Fibroblast of skin of scalp (primary cell): ENCODE results near the gene LSAMP.

Source experiments
- DNase-seq: peaks from one replicate; pipeline ENCODE4 v3.0.0-alpha.2; 2013

Gene LSAMP

GRCh38 chr3:116048991-116049390 is 396.3 kb downstream of the LSAMP start:
- DNase-seq, result no peak

GRCh38 chr3:116046350-116046749 is 398.9 kb downstream of the LSAMP start:
- no peak for DNase-seq

- DNase-seq, result no peak
Observed at GRCh38 chr3:116045314-116045713, 400.0 kb downstream of the LSAMP start.

- DNase-seq, result no peak
Observed at GRCh38 chr3:116040152-116040551, 405.1 kb downstream of the LSAMP start.

GRCh38 chr3:116039651-116039985 is 405.7 kb downstream of the LSAMP start:
- no peak for DNase-seq

- DNase-seq, result no peak
Observed at GRCh38 chr3:116038968-116039650, 406.2 kb downstream of the LSAMP start.

GRCh38 chr3:116037954-116038911 is 407.1 kb downstream of the LSAMP start:
- DNase-seq, result no peak

- DNase-seq, result no peak
Observed at GRCh38 chr3:116035429-116035828, 409.9 kb downstream of the LSAMP start.

GRCh38 chr3:116034794-116035193 is 410.5 kb downstream of the LSAMP start:
- peak; percentile 44 for DNase-seq

- DNase-seq, result no peak
Observed at GRCh38 chr3:116034086-116034485, 411.2 kb downstream of the LSAMP start.

GRCh38 chr3:116033516-116033915 is 411.8 kb downstream of the LSAMP start:
- DNase-seq, result no peak

- DNase-seq, result no peak
Observed at GRCh38 chr3:116032176-116032575, 413.1 kb downstream of the LSAMP start.

GRCh38 chr3:116030131-116030850 is 415.0 kb downstream of the LSAMP start:
- no peak for DNase-seq

GRCh38 chr3:116029266-116029665 is 416.0 kb downstream of the LSAMP start:
- no peak for DNase-seq

GRCh38 chr3:116028157-116028556 is 417.1 kb downstream of the LSAMP start:
- no peak for DNase-seq

GRCh38 chr3:116020989-116021388 is 424.3 kb downstream of the LSAMP start:
- no peak for DNase-seq

- peak; percentile 41 for DNase-seq
Observed at GRCh38 chr3:116020495-116020894, 424.8 kb downstream of the LSAMP start.

GRCh38 chr3:116019254-116019763 is 426.0 kb downstream of the LSAMP start:
- no peak for DNase-seq

- peak; percentile 25 for DNase-seq
Observed at GRCh38 chr3:116018646-116019045, 426.6 kb downstream of the LSAMP start.

GRCh38 chr3:116015931-116016330 is 429.4 kb downstream of the LSAMP start:
- DNase-seq, result no peak

GRCh38 chr3:116007000-116007399 is 438.3 kb downstream of the LSAMP start:
- no peak for DNase-seq

- peak; percentile 98 for DNase-seq
Observed at GRCh38 chr3:116005404-116005803, 439.9 kb downstream of the LSAMP start.

- DNase-seq, result no peak
Observed at GRCh38 chr3:116002235-116002634, 443.1 kb downstream of the LSAMP start.
